Thymus (tissue), 11 donors: ENCODE data around the gene ARHGAP18. TPM values are rescaled to one million over a fixed set of nuclear protein-coding genes. Genes with fewer than 3 reads are reported as not detected.

Experiments used
- DNase-seq, 9 donors: peaks; one replicate each; pipeline ENCODE4 v3.0.0-alpha.2; 2013; ENCODE audit warnings: low spot score in 9 of 9, low read depth in 6 of 9, missing footprints in 1 of 9
- H3K27ac ChIP-seq, 2 donors: one replicate each; pipeline ENCODE4 v1.5.1; 2013; ENCODE audit warnings: control low read depth in 1 of 2, low read depth in 1 of 2, low read length in 1 of 2, mild to moderate bottlenecking in 1 of 2, moderate library complexity in 1 of 2
- H3K27me3 ChIP-seq, 2 donors: one replicate each; pipeline ENCODE4 v1.5.1; 2013; ENCODE audit warnings: low read length in 1 of 2; ENCODE audit not compliant: control insufficient read depth in 2 of 2, insufficient read depth in 1 of 2
- H3K36me3 ChIP-seq, 2 donors: one replicate each; pipeline ENCODE4 v1.5.1; 2013; ENCODE audit warnings: low read length in 1 of 2, mild to moderate bottlenecking in 1 of 2, moderate library complexity in 1 of 2; ENCODE audit not compliant: control insufficient read depth in 2 of 2, insufficient read depth in 2 of 2
- H3K4me1 ChIP-seq, 2 donors: one replicate each; pipeline ENCODE4 v1.5.1; 2013; ENCODE audit warnings: low read length in 2 of 2; ENCODE audit not compliant: control insufficient read depth in 2 of 2, insufficient read depth in 2 of 2
- H3K4me3 ChIP-seq, 2 donors: one replicate each; pipeline ENCODE4 v1.5.1; 2013; ENCODE audit warnings: low read length in 2 of 2, control low read depth in 1 of 2, mild to moderate bottlenecking in 1 of 2
- H3K9me3 ChIP-seq, 2 donors: one replicate each; pipeline ENCODE4 v1.5.1; 2013; ENCODE audit warnings: low read length in 1 of 2, mild to moderate bottlenecking in 1 of 2; ENCODE audit not compliant: control insufficient read depth in 2 of 2, insufficient read depth in 1 of 2
- WGBS: extraction: QIAGEN DNeasy Blood & Tissue Kit; methylation state at CpG from one replicate; pipeline ENCODE4 v1.1.7; 2013; 5-methylcytosine and 5-hydroxymethylcytosine counted together
- polyA plus RNA-seq: library from polyadenylated mRNA; stranded (reverse); fragments of 200-250 nt; gene quantifications from one replicate; pipeline ENCODE4 v1.2.3, GENCODE V29; 2013
- total RNA-seq: library from RNA; stranded (reverse); fragments of 120-200 nt; gene quantifications from one replicate; pipeline ENCODE4 v1.2.4, GENCODE V29; 2013
- donor health status: healthy.

ARHGAP18 gene
- total and polyA plus RNA-seq, 2 donors, result 8.2 to 11.8 TPM

DNA sequence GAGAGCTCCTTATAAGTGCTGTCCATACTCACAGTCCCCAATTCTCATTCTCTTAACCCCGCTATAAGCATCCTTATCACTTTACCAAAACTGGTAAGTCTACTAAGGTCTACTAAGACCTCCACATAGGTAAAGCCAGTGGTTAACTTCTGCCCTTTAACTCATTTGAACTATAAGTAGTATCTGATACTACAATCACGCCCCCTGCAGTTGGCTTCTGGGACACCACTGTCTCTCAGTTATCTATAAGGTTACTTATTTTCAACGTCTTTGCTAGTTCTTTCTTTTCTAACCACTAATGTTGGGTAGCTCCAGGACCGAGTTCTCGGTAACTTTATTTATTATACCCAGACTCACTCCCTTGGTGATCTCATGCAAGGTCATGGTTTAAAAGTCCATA is 142.6 kb downstream of the ARHGAP18 start:
- WGBS, result 90% methylated on average over 5 of the region's 5 CpGs
- Histone ChIP-seq H3K36me3 (no peaks in the 10 kb centered on the region), H3K4me1 (peaks cover 2 to 11% of the 10 kb centered on the region in 2 donors), H3K4me3 (no peak overlapping the region), H3K9me3 (no peaks in the 10 kb centered on the region), H3K27ac (no peak overlapping the region), H3K27me3 (no peaks in the 10 kb centered on the region)
- peak in 4 of 9 donors; percentile 5 to 50 (median 22) for DNase-seq

GRCh38 chr6:129565811-129566210 is 144.2 kb downstream of the ARHGAP18 start:
- Histone ChIP-seq H3K4me1 (peaks cover 2 to 11% of the 10 kb centered on the region in 2 donors), H3K27me3 (no peaks in the 10 kb centered on the region), H3K27ac (peak overlapping the region; percentile 27 to 43), H3K4me3 (no peak overlapping the region), H3K9me3 (no peaks in the 10 kb centered on the region), H3K36me3 (no peaks in the 10 kb centered on the region)
- DNase-seq, result peak in 1 of 9 donors; percentile 5
- 86% methylated on average over 2 of the region's 2 CpGs for WGBS

GRCh38 chr6:129565366-129565765 is 144.6 kb downstream of the ARHGAP18 start:
- Histone ChIP-seq H3K36me3 (no peaks in the 10 kb centered on the region), H3K9me3 (no peaks in the 10 kb centered on the region), H3K27ac (peak overlapping the region in 1 of 2 donors; percentile 21), H3K4me1 (peaks cover 2 to 11% of the 10 kb centered on the region in 2 donors), H3K4me3 (no peak overlapping the region), H3K27me3 (no peaks in the 10 kb centered on the region)
- DNase-seq, result peak; percentile 40 to 88 (median 71)
- 32% methylated on average over 4 of the region's 4 CpGs for WGBS

DNA sequence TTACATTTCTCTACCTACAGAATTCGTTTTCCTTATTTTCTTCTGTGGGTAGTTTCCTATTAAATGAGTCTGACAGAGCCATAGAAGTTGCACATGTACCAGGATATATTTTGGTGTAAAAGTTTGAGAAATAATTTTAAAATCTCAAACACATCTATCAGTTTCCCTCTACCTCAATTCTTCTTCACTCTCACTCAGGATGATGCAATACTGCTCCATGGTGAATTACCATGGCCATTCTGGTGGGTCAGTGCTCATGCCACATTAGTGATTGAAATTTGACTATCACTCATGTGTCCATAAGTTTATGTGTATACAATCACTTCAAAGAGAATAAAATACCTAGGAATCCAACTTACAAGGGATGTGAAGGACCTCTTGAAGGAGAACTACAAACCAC is 151.7 kb downstream of the ARHGAP18 start:
- H3K27me3 ChIP-seq, result no peaks in the 10 kb centered on the region
- H3K36me3 ChIP-seq, result no peaks in the 10 kb centered on the region
- no peaks in the 10 kb centered on the region for H3K9me3 ChIP-seq
- no peak overlapping the region for H3K27ac ChIP-seq
- no peaks in the 10 kb centered on the region for H3K4me1 ChIP-seq
- 92% methylated on average over 1 of the region's 1 CpG for WGBS
- no peak overlapping the region for H3K4me3 ChIP-seq
- DNase-seq, result no peak

DNA sequence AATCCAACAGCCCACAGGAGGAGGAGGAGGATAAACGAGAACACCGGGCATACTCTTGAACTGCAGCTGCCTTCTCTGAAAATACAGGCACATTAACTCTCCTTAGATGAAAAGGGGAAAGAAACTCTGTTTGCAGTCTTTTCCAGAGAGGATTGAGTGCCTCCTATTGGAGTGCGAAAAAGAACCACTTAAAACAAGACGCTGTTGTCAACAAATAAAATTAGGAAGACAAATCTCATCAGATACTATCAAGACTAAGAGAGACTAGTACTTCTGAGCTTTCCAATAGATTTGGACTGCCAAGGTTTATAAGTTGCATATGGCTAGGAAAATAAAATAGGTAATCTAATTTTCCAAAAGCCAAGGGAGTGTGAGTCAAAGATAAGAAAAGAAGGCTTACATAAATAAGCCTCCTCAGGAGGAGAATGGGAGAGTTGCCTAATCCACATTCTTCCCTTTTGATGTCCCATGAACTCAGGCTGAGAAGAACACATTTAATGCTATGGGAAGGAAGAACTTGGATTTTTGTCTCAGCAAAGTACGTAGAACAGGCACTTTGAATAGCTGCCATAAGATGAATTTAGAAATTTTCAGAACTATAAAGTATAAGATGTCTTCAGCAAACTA is 154.7 kb downstream of the ARHGAP18 start:
- DNase-seq, result no peak
- Histone ChIP-seq H3K4me1 (no peaks in the 10 kb centered on the region), H3K36me3 (no peaks in the 10 kb centered on the region), H3K9me3 (no peaks in the 10 kb centered on the region), H3K4me3 (no peak overlapping the region), H3K27me3 (no peaks in the 10 kb centered on the region), H3K27ac (no peak overlapping the region)
- 97% methylated on average over 5 of the region's 5 CpGs for WGBS

DNA sequence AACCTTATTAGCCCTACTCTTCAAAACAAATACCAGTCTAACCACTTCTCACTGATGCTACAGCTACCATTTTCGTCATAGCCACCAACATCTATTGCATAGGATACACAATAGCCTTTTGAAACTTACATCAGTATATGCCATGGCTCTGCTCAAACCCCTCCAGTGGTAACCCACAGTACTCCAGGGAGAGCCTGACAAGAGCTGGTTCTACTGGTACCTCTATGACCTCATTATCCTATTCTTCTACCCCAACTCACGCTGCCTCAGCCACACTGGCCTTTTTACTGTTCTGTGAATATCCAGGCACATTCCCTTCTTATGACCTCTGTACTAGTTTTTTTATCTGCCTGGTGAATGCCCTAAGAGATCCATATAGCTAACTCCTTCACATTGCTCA is 157.6 kb downstream of the ARHGAP18 start:
- H3K4me3 ChIP-seq, result no peak overlapping the region
- no peaks in the 10 kb centered on the region for H3K27me3 ChIP-seq
- H3K36me3 ChIP-seq, result no peaks in the 10 kb centered on the region
- H3K27ac ChIP-seq, result no peak overlapping the region
- no peaks in the 10 kb centered on the region for H3K4me1 ChIP-seq
- whole genome bisulfite sequencing, result 98% methylated on average over 2 of the region's 2 CpGs
- H3K9me3 ChIP-seq, result no peaks in the 10 kb centered on the region
- DNase-seq, result no peak

DNA sequence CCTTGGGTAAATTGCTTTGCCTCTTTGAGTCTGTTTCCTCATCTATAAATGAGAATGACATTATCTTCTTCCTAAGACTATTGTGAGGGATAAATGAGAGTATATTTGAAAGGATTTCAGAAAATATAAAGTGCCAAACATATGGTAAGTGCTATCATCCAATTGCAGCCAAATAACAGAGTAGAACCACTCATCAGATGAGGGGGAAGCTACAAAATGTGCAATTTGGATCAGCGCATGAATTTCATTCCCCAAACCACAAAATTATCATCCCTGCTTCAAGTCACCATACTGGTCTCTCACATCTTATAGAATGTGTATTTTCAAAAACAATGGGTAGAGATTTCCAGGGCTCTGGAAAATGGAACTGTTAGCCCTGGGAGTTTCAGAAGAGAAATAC is 158.5 kb downstream of the ARHGAP18 start:
- WGBS, result 100% methylated on average over 1 of the region's 1 CpG
- Histone ChIP-seq H3K9me3 (no peaks in the 10 kb centered on the region), H3K27me3 (no peaks in the 10 kb centered on the region), H3K36me3 (no peaks in the 10 kb centered on the region), H3K27ac (no peak overlapping the region), H3K4me1 (no peaks in the 10 kb centered on the region), H3K4me3 (no peak overlapping the region)
- no peak for DNase-seq

DNA sequence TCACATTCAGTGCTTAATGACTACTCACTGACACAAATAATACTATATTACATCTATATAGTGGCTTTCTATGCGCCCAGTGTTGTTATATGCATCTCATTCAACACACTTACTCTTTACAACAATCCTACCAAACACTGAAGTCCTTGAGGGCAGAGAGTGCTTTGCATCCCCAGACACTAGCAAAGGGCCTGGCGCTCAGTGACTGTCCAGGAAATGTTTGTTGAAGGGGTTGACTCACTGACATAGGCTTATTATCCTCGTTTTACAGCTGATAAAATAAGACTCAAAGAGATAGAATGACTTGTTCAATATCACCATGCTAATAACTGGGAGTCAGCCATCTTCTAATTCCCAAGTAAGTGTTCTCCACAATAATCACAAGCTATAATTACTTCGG is 163.3 kb downstream of the ARHGAP18 start:
- 94% methylated on average over 4 of the region's 4 CpGs for WGBS
- H3K9me3 ChIP-seq, result no peaks in the 10 kb centered on the region

DNA sequence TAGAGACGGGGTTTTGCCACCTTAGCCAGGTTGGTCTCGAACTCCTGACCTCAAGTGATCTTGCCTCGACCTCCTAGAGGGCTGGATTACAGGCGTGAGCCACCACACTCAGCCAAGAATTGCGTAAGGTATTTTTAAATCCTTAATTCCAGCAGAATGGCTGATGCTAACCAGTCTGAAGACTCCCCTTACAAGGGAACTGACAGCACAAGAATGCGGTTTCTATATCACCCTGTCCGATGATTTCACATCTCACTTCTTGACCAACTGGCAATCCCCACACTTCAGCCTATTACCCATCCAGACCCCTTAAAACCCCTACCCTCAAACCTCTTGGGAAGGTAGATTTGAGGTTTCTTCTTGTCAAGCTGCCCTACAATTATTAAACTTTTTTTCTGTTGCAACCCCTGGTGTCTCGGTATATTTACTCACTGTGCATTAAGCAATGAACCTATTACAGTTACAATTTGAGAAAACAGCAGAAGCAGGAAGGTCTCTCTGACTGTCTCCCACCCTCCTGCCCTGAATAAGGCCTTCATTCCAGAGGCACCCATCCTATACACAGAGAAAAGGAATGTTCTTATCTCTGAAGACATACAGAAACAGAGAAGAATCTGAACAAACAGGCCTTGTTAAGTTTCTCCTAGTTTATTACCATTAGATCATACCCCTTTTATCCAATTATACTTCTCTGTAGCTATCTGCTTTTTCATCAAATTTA is 164.9 kb downstream of the ARHGAP18 start:
- 97% methylated on average over 8 of the region's 8 CpGs for WGBS

More for the DNA sequence above, 163.3 kb downstream of the ARHGAP18 start:
- Histone ChIP-seq H3K4me1 (no peaks in the 10 kb centered on the region), H3K36me3 (no peaks in the 10 kb centered on the region), H3K27ac (no peak overlapping the region), H3K27me3 (no peaks in the 10 kb centered on the region), H3K4me3 (no peak overlapping the region)
- DNase-seq, result no peak

More for the DNA sequence above, 164.9 kb downstream of the ARHGAP18 start:
- no peaks in the 10 kb centered on the region for H3K27me3 ChIP-seq
- DNase-seq, result no peak
- H3K4me1 ChIP-seq, result no peaks in the 10 kb centered on the region
- no peak overlapping the region for H3K4me3 ChIP-seq
- no peak overlapping the region for H3K27ac ChIP-seq
- no peaks in the 10 kb centered on the region for H3K36me3 ChIP-seq
- H3K9me3 ChIP-seq, result no peaks in the 10 kb centered on the region
